Duodenal mucosa (tissue), 2 donors: ENCODE data around the gene ERCC4.

Experiments used
- H3K27ac ChIP-seq: one replicate; pipeline ENCODE4 v1.7.0; 2013; ENCODE audit warnings: low read depth, low read length
- H3K27me3 ChIP-seq, 2 donors: one replicate each; pipeline ENCODE4 v1.7.0; 2013; ENCODE audit warnings: low read length in 2 of 2, control low read depth in 1 of 2; ENCODE audit not compliant: insufficient read depth in 2 of 2, control insufficient read depth in 1 of 2
- H3K36me3 ChIP-seq, 2 donors: one replicate each; pipeline ENCODE4 v1.7.0; 2013; ENCODE audit warnings: low read length in 2 of 2, control low read depth in 1 of 2; ENCODE audit not compliant: insufficient read depth in 2 of 2, control insufficient read depth in 1 of 2
- H3K4me1 ChIP-seq, 2 donors: one replicate each; pipeline ENCODE4 v1.7.0; 2013; ENCODE audit warnings: low read length in 2 of 2, control low read depth in 1 of 2; ENCODE audit not compliant: insufficient read depth in 2 of 2, control insufficient read depth in 1 of 2
- H3K4me3 ChIP-seq, 2 donors: one replicate each; pipeline ENCODE4 v1.7.0; 2013; ENCODE audit warnings: low read length in 2 of 2, low read depth in 1 of 2
- H3K9ac ChIP-seq, 2 donors: one replicate each; pipeline ENCODE4 v1.7.0; 2013; ENCODE audit warnings: low read length in 2 of 2, low read depth in 1 of 2
- H3K9me3 ChIP-seq, 2 donors: one replicate each; pipeline ENCODE4 v1.7.0; 2013; ENCODE audit warnings: low read length in 2 of 2, control low read depth in 1 of 2; ENCODE audit not compliant: control insufficient read depth in 1 of 2

Gene ERCC4

DNA sequence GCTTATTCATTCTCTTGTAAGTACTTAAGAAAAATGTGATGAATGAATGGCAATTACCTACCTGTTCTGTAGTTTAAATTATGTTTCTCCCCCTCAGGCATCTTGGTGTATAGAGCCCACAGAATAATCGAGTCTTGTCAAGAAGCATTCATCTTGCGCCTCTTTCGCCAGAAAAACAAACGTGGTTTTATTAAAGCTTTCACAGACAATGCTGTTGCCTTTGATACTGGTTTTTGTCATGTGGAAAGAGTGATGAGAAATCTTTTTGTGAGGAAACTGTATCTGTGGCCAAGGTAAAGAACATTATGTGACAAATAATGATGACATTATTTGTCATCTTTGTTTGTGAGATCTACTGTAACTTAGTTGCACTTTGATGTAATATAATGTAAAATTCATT is 6.5 kb downstream of the ERCC4 start:
- Histone ChIP-seq H3K4me3 (no peak overlapping the region), H3K9ac (no peak overlapping the region), H3K27me3 (no peaks in the 10 kb centered on the region), H3K36me3 (peaks cover 4 to 6% of the 10 kb centered on the region in 2 donors), H3K9me3 (no peaks in the 10 kb centered on the region), H3K4me1 (peaks cover 0 to under 1% of the 10 kb centered on the region in 2 donors), H3K27ac (no peak overlapping the region)

DNA sequence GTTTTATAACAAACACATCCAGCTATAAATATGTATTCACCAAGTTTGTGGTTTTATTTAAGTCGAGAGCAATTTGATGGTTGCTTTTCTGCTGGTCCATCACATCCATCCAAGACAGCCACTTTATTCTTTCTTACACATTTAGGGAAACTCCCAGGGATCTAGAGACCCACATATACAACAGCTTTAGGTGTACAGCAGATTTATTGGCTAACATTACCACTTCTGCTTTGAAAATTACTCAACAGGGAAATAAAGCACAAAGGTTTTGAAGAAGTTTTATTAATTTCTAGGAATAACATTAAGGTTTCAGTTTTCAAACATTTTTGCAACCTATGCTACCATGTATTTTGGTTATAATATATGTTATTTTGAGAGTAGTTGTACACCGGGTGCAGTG is 6.9 kb downstream of the ERCC4 start:
- Histone ChIP-seq H3K27ac (no peak overlapping the region), H3K27me3 (no peaks in the 10 kb centered on the region), H3K9me3 (no peaks in the 10 kb centered on the region)

DNA sequence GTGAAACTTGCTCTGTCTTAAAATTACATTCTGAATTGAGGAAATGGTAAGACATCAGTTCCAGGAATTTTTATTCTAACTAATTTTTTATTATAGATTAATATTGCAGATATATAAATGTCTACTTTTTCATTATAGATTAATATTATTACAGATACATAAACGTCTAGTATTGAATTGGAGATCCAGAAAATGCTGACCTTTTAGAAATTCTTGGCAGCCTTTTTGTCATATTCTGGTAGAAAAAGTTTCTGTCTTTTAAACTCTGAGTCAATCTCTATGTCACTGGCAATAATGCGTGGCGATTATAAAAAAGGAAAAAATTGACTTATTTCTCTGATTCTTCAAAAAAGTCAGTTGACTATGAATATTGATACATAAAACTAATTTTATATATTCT is 8.7 kb downstream of the ERCC4 start:
- no peak overlapping the region for H3K27ac ChIP-seq
- no peak overlapping the region for H3K9ac ChIP-seq
- H3K4me3 ChIP-seq, result no peak overlapping the region
- no peaks in the 10 kb centered on the region for H3K9me3 ChIP-seq
- no peaks in the 10 kb centered on the region for H3K4me1 ChIP-seq
- no peaks in the 10 kb centered on the region for H3K27me3 ChIP-seq
- peaks cover 4 to 13% of the 10 kb centered on the region in 2 donors for H3K36me3 ChIP-seq

More for the DNA sequence above, 6.9 kb downstream of the ERCC4 start:
- Histone ChIP-seq H3K4me3 (no peak overlapping the region), H3K36me3 (peaks cover 4 to 8% of the 10 kb centered on the region in 2 donors), H3K4me1 (no peaks in the 10 kb centered on the region), H3K9ac (no peak overlapping the region)

DNA sequence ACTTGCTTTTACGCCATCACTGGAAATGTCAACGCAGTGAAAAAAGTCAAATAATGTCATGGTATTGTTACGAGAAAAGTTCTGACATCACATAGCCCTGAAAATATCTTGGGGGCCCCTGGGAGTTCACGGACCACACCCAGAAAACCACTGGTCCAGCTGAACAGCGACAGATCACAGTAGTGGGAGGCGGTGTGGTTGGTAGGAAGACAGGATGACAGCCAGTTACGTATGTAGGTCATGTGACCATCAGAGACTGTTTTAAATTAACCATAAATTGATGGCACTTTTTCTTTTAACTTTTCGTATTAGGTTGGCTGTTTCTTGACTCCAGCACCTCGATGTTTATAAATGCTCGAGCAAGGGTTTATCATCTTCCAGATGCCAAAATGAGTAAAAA is 11.9 kb downstream of the ERCC4 start:
- H3K9me3 ChIP-seq, result no peaks in the 10 kb centered on the region
- H3K27ac ChIP-seq, result no peak overlapping the region
- no peaks in the 10 kb centered on the region for H3K4me1 ChIP-seq
- H3K36me3 ChIP-seq, result peaks cover 7 to 24% of the 10 kb centered on the region in 2 donors
- no peaks in the 10 kb centered on the region for H3K27me3 ChIP-seq
- no peak overlapping the region for H3K4me3 ChIP-seq
- H3K9ac ChIP-seq, result no peak overlapping the region

DNA sequence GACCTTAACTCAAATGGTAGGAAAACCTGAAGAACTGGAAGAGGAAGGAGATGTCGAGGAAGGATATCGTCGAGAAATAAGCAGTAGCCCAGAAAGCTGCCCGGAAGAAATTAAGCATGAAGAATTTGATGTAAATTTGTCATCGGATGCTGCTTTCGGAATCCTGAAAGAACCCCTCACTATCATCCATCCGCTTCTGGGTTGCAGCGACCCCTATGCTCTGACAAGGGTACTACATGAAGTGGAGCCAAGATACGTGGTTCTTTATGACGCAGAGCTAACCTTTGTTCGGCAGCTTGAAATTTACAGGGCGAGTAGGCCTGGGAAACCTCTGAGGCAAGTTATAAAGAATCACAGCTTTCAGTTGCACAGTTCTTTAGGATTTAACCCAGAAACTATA is 15.5 kb downstream of the ERCC4 start:
- H3K27ac ChIP-seq, result no peak overlapping the region
- H3K9ac ChIP-seq, result no peak overlapping the region
- no peaks in the 10 kb centered on the region for H3K9me3 ChIP-seq
- H3K27me3 ChIP-seq, result no peaks in the 10 kb centered on the region
- H3K4me3 ChIP-seq, result no peak overlapping the region
- H3K36me3 ChIP-seq, result peaks cover 7 to 37% of the 10 kb centered on the region in 2 donors
- no peaks in the 10 kb centered on the region for H3K4me1 ChIP-seq

DNA sequence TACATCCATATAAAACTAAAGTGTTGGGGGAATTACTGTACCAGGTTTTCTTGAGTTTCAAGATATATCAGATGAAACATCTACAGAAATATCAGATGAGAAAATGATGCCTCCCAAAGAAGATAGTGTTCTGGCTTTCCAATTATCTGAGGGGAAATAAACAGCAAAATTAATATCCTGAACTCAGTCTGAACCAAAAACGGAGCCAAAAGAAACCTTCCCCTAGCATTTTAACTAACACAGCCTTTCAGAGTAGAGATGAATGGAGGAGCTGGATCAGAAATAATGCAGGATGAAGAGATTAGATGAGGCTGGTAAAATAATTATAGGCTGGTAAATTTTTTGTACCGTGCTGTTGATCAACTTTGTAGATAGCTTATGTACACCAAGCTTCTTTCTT is 16.2 kb downstream of the ERCC4 start:
- no peaks in the 10 kb centered on the region for H3K9me3 ChIP-seq
- H3K36me3 ChIP-seq, result peaks cover 7 to 34% of the 10 kb centered on the region in 2 donors
- no peak overlapping the region for H3K27ac ChIP-seq
- H3K4me3 ChIP-seq, result no peak overlapping the region
- no peaks in the 10 kb centered on the region for H3K4me1 ChIP-seq
- no peak overlapping the region for H3K9ac ChIP-seq
- no peaks in the 10 kb centered on the region for H3K27me3 ChIP-seq

DNA sequence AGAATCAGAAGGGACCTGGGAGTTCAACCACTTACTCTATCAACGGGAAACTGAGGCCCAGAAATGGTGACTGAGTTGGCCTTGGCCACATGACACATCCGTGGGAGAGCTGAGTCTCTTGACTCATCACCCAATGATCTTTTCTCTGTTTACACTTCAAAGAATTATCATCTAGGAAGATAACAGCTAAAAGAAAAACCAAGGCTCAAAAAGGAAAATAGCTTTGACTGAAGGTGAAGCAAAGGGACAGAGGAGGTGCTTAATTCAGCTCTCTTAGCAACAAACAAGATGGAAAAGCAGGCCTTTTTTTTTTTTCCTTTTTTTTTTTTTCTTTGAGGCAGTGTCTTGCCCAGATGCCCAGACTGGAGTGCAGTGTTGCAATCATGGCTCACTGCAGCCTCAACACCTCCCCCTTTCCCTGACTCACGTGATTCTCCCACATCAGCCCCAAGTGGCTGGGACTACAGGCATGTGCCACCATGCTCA is 16.7 kb downstream of the ERCC4 start:
- Histone ChIP-seq H3K4me3 (no peak overlapping the region), H3K9ac (no peak overlapping the region), H3K9me3 (no peaks in the 10 kb centered on the region), H3K36me3 (peaks cover 7 to 31% of the 10 kb centered on the region in 2 donors), H3K27ac (no peak overlapping the region), H3K27me3 (no peaks in the 10 kb centered on the region), H3K4me1 (no peaks in the 10 kb centered on the region)

DNA sequence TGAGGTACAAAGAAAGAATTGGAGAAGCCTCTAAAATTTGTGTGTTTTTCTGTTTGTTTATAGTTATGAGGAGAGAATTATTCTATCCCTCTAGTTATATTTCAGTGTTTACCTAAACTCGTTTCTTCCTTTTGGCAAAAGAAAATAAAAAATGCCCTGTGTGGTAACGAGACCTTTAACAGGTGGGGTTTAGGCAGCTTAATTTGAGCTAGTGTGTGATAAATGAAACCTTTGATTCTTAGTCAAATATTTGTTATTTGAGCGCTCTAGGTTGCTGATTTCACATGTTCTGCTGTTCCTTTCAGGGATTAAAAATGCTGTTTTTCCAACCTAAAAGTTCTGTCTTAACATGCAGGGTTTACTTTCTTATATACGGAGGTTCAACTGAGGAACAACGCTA is 17.5 kb downstream of the ERCC4 start:
- Histone ChIP-seq H3K27ac (no peak overlapping the region), H3K36me3 (peaks cover 7 to 24% of the 10 kb centered on the region in 2 donors), H3K9me3 (no peaks in the 10 kb centered on the region), H3K4me1 (no peaks in the 10 kb centered on the region), H3K9ac (no peak overlapping the region), H3K27me3 (no peaks in the 10 kb centered on the region), H3K4me3 (no peak overlapping the region)

DNA sequence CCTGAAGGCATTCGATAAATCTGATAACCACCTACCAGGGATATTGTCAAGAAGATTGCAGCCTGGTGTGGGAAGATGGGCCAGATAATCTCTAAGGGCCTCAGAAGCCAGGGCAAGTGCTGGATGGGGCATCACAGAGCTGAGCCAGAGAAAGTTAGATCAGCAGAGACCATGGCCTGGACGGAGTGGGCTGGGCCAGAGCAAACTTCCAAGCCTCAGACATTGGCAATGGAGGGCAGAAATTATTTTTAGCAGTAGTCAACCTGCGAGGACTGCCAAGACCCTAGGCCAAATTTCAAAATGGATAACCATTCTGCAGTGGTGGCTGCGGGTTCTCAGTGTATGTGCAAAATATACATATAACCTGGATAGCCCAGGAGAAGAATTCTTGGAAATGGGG is 18.5 kb downstream of the ERCC4 start:
- Histone ChIP-seq H3K27ac (no peak overlapping the region), H3K4me1 (no peaks in the 10 kb centered on the region), H3K9me3 (no peaks in the 10 kb centered on the region), H3K27me3 (no peaks in the 10 kb centered on the region), H3K36me3 (peaks cover 7 to 23% of the 10 kb centered on the region in 2 donors), H3K9ac (no peak overlapping the region), H3K4me3 (no peak overlapping the region)

DNA sequence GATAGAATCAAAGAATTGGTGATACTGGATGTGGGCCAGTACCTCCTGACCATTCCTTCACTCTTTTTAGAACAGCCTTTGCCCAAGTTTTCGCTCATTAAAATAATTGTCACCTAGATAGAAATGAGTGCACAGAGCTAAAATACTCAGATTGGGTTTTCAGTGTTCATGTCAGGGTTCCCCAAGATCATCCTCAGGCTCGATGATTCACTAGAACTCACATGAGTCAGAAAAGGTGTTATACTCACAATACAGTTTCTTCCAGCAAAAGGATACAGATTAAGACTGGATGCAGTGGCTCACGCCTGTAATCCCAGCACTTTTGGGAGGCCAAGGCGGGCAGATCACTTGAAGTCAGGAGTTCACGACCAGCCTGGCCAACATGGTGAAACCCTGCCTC is 19.9 kb downstream of the ERCC4 start:
- no peak overlapping the region for H3K27ac ChIP-seq
- no peaks in the 10 kb centered on the region for H3K4me1 ChIP-seq
- H3K9me3 ChIP-seq, result no peaks in the 10 kb centered on the region
- no peak overlapping the region for H3K4me3 ChIP-seq
- H3K9ac ChIP-seq, result no peak overlapping the region
- H3K27me3 ChIP-seq, result no peaks in the 10 kb centered on the region
- H3K36me3 ChIP-seq, result peaks cover 7 to 30% of the 10 kb centered on the region in 2 donors

DNA sequence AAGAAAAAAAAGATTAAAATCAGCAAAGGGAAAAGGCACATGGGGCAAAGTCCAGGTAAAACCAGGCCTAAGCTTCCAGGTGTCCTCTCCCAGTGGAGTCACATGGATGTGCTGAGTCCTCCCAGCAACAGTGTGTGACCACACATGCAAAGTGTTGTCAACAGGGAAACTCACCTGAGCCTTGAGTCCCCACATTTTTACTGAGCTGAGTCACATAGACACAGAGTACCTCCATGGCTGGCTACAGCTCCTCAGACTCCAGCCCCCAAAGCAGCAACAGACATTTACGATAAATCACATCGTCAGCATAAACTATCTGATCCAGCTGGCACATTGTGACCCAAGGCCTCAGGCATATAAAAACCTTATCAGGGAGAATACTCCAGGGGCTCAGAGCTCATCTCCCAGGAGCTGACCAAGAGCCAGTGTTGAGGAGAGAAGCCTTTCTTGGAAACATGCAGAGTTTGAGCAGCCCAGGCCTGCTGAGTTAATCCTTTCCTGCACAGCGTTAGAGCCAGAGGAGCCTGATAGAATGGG is 20.5 kb downstream of the ERCC4 start:
- Histone ChIP-seq H3K27me3 (no peaks in the 10 kb centered on the region), H3K4me3 (no peak overlapping the region), H3K4me1 (no peaks in the 10 kb centered on the region), H3K27ac (no peak overlapping the region), H3K9me3 (no peaks in the 10 kb centered on the region), H3K36me3 (peaks cover 4 to 24% of the 10 kb centered on the region in 2 donors), H3K9ac (no peak overlapping the region)
